HG03460 (cell line): ENCODE data around the gene FMOD.
"Not testable (repeated sequence)": the region's sequence is repeated elsewhere in the genome, so short reads cannot be mapped to it uniquely, and the experiment has no call there.

Experiments used
- ATAC-seq: cut with Tn5 transposase; IDR thresholded peaks from one replicate; pipeline ENCODE4 v1.9.1; 2021; ENCODE audit not compliant: unreplicated experiment

The FMOD gene

GRCh38 chr1:203326830-203327683 lies 23.9 kb downstream of the FMOD start:
- ATAC-seq, result peak; percentile 71

GRCh38 chr1:203325418-203326091 lies 25.4 kb downstream of the FMOD start:
- ATAC-seq, result no peak

- ATAC-seq, result peak; percentile 38
These were observed 25.9 kb downstream of the FMOD start for GRCh38 chr1:203325026-203325417.

- no peak for ATAC-seq
These were observed 26.6 kb downstream of the FMOD start for GRCh38 chr1:203324105-203325025.

GRCh38 chr1:203323587-203323986 lies 27.3 kb downstream of the FMOD start:
- ATAC-seq, result no peak

- ATAC-seq, result no peak
These were observed 28.3 kb downstream of the FMOD start for GRCh38 chr1:203322500-203323179.

GRCh38 chr1:203321273-203322052 lies 29.5 kb downstream of the FMOD start:
- no peak for ATAC-seq

- peak; percentile 66 for ATAC-seq
These were observed 30.2 kb downstream of the FMOD start for GRCh38 chr1:203320591-203321272.

- no peak for ATAC-seq
These were observed 32.7 kb downstream of the FMOD start for GRCh38 chr1:203318229-203318517.

- no peak for ATAC-seq
These were observed 33.3 kb downstream of the FMOD start for GRCh38 chr1:203317429-203318228.

- ATAC-seq, result no peak
These were observed 34.3 kb downstream of the FMOD start for GRCh38 chr1:203316626-203317093.

- not testable (repeated sequence) for ATAC-seq
These were observed 36.7 kb downstream of the FMOD start for GRCh38 chr1:203314025-203314759.

GRCh38 chr1:203311368-203312301 lies 39.3 kb downstream of the FMOD start:
- no peak for ATAC-seq

GRCh38 chr1:203308923-203309331 lies 42.0 kb downstream of the FMOD start:
- no peak for ATAC-seq

- ATAC-seq, result no peak
These were observed 42.5 kb downstream of the FMOD start for GRCh38 chr1:203308328-203308922.

GRCh38 chr1:203307641-203308126 lies 43.2 kb downstream of the FMOD start:
- no peak for ATAC-seq
